Daoy (cell line): Measurements from ENCODE around the gene BRD2. TPM values are rescaled to one million over a fixed set of nuclear protein-coding genes. Genes with fewer than 3 reads are reported as not detected.

Experiments
- DNase-seq: peaks from one replicate; pipeline ENCODE4 v3.0.0-alpha.2; 2015; ENCODE audit warnings: low read depth
- total RNA-seq: library from RNA; depleted of rRNA; stranded (reverse); fragments of >200 nt; shearing (Covaris generic); gene quantifications from 2 replicates; pipeline ENCODE4 v1.2.3, GENCODE V29; 2014

Gene BRD2
- total RNA-seq, 1 experiment from 2014 or later = 108 TPM

DNA sequence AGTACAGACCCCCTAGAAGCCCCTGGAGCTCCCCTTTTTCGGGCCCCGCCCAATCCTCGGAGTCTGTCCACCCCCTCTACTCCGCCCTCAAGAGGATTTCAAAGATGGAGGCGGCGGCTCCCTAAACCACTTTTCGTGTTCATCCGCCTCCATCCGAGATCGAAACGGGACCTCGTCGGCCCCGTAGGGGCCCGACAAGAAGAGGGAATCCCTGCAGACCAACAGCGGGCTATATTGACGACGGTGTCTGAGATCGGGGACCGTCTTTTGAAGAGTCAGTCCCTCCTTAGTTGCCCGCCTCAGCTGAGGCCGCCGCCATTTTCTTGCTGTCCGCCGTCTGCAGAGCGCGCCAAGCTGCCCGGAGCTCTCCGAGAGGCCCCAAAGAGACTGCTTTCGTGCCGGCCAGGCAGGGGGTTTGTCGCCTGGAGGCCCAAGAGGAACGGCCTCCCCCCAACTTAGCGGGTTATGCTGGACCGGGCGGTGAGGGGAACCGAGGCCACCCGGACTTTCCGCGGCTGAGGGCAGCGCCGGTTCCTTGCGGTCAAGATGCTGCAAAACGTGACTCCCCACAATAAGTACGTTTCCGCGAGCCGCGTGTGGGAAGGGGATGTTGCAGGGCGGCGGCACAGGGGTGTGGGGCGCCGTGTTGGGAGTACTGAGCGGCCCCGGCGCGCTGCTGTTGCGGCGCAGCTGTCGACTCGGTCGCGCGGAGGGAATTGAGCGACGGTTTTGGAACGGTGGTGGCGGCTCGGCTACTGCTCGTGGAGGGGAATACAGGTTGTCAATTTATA, 4.2 kb downstream of the BRD2 start:
- DNase-seq = peak; percentile 44

DNA sequence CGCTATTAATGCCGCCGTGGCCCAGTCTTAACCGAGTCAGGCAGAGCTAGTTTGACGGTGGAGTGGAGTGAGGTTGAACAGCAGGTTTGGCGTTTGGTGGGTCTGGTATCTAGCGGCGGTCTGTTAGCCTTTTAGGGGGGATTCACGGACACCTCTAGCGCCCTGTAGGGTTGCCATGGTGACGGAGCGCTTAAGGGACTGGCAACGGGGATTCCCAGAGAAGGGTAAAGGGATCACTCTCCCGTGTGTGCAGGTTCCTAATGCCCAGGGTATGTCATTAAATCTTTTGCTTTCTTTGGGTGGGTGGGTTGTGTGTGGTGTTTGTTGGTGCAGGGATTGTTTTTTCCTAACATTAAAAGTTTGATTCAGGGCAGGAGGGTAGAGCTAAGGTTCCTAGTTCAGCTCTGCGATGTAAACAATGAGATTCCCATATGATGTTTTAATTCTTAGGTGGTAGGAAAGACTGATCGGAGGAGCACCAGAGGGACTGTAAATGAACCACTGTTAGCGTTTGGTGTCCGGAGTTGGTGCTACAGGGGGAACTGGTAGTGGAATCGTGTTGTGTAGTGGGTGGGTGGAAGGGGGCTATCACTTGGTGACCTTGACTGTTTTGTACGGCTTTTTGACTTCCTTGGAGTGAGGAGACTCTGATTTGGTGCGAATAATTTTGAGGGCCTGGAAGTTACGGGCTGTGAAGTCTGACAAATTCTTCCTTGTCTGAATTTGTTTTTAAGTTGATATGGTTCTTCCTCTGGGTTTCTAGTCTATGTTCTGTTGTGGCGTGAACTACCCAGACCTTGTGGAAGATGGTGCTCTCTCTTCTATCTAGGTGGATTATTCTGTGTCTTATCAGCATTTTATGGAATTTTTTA, 5.0 kb downstream of the BRD2 start:
- DNase-seq = peak; percentile 72

DNA sequence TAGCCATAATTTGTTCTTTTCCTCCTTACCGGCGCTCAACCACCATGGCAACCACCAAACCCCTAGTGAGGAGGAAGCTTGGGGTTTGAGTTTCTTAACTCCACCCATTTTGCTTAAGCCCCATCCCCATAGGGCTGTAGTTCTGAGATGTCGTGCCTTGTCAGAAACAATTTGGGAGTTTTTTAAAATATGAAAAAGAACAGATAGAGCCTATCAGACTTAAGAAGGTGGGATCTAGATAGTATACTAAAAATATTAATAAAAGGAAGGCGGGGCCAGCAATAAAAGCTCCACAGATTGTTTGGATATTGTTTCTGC, 5.6 kb downstream of the BRD2 start:
- peak; percentile 61 for DNase-seq

DNA sequence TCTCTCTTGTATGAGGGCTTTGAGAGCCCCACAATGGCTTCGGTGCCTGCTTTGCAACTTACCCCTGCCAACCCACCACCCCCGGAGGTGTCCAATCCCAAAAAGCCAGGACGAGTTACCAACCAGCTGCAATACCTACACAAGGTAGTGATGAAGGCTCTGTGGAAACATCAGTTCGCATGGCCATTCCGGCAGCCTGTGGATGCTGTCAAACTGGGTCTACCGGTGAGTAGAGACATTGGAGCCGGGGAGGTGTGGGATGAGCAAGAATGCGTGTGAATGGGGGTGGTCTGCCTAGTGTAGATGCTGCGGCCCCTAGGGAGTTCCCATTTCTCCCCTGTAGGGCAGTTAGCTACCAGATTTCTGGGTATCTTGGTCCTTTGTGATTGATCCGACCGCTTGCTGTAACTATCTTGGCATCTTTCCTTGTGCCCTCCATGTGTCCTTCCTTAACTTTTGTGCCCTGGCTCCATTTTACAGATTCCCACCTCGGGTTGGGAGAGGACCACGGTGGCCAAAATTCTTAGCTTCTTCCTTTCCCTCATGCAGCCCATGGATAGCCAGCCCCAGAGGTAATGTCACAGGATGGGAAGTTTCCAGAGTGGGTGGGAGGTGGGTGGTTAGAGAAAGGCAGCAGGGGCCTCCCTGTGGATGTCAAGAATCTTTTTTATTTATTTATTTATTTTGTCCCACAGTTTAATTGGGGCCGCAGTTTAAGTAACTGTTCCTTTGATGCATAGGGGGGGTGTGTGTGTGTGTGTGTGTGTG, 6.3 kb downstream of the BRD2 start:
- no peak for DNase-seq

DNA sequence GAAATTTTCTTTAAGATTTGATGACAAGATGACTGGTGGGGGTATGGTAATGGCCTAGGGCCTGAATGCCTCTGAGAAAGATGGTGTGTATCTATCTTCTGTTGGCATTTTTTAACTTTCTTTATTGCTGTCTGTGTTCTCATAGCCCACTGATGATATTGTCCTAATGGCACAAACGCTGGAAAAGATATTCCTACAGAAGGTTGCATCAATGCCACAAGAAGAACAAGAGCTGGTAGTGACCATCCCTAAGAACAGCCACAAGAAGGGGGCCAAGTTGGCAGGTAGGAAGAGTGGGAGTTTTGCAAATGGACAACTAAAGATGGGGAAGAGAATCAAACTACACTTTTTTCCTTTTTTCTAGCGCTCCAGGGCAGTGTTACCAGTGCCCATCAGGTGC, 7.5 kb downstream of the BRD2 start:
- no peak for DNase-seq

DNA sequence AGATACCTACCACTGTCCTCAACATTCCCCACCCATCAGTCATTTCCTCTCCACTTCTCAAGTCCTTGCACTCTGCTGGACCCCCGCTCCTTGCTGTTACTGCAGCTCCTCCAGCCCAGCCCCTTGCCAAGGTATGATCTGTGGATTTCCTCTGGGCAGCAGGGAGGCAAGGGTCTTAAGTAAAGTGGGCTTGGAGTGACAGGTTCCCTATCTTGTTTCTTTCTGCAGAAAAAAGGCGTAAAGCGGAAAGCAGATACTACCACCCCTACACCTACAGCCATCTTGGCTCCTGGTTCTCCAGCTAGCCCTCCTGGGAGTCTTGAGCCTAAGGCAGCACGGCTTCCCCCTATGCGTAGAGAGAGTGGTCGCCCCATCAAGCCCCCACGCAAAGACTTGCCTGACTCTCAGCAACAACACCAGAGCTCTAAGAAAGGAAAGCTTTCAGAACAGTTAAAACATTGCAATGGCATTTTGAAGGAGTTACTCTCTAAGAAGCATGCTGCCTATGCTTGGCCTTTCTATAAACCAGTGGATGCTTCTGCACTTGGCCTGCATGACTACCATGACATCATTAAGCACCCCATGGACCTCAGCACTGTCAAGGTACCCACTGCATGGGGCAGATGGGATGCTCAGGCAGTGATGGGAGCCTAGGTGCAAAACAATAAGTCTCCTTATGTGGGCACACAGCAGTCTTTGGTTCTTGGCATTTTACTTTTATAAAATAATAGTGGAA, 8.1 kb downstream of the BRD2 start:
- no peak for DNase-seq

DNA sequence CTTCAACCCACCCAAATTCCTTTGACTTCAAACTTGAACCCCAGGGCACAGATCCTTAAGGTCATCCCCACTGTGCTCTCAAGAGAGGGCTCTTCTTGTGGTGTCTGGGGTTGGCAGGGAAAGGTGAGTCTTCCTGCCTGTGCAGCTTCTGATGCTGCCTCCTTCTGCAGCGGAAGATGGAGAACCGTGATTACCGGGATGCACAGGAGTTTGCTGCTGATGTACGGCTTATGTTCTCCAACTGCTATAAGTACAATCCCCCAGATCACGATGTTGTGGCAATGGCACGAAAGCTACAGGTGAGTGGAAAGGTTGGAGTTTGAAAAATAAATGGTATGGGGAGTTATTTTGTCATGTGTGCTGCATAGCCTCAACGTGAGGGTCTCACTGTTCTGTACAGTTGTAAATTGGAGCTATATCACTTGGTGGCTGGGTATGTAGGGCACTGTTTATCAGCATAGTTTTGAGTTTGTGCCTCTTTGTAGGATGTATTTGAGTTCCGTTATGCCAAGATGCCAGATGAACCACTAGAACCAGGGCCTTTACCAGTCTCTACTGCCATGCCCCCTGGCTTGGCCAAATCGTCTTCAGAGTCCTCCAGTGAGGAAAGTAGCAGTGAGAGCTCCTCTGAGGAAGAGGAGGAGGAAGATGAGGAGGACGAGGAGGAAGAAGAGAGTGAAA, 9.0 kb downstream of the BRD2 start:
- no peak for DNase-seq

DNA sequence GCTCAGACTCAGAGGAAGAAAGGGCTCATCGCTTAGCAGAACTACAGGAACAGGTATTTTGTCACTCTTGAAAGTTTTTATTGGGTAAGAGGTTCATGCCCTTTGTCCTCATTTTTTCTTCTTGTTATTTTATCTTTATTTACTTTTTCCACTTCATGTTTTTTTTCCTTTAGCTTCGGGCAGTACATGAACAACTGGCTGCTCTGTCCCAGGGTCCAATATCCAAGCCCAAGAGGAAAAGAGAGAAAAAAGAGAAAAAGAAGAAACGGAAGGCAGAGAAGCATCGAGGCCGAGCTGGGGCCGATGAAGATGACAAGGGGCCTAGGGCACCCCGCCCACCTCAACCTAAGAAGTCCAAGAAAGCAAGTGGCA, 9.5 kb downstream of the BRD2 start:
- DNase-seq = no peak

DNA sequence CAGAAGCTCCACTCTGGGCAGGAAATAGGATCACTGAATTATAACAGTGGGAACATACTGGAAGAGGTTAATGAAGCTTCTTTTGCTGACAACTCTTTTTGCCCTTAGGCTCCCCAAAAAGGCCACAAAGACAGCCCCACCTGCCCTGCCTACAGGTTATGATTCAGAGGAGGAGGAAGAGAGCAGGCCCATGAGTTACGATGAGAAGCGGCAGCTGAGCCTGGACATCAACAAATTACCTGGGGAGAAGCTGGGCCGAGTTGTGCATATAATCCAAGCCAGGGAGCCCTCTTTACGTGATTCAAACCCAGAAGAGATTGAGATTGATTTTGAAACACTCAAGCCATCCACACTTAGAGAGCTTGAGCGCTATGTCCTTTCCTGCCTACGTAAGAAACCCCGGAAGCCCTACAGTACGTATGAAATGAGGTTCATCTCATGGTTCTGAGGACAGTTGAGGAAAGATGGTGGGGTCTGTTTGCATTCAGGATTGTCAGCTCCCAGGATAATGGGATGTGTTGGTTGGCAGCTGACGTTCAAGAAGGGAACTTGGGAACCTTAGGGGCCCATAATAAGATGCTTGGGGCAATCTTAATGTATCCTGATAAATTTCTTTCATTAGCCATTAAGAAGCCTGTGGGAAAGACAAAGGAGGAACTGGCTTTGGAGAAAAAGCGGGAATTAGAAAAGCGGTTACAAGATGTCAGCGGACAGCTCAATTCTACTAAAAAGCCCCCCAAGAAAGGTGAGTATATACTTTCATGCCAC, 11.5 kb downstream of the BRD2 start:
- no peak for DNase-seq

DNA sequence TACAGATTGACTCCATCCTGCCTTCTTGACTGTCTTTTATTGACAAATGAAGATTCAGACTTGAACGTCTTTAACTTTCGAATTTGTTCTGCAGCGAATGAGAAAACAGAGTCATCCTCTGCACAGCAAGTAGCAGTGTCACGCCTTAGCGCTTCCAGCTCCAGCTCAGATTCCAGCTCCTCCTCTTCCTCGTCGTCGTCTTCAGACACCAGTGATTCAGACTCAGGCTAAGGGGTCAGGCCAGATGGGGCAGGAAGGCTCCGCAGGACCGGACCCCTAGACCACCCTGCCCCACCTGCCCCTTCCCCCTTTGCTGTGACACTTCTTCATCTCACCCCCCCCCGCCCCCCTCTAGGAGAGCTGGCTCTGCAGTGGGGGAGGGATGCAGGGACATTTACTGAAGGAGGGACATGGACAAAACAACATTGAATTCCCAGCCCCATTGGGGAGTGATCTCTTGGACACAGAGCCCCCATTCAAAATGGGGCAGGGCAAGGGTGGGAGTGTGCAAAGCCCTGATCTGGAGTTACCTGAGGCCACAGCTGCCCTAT, 12.2 kb downstream of the BRD2 start:
- DNase-seq = no peak

DNA sequence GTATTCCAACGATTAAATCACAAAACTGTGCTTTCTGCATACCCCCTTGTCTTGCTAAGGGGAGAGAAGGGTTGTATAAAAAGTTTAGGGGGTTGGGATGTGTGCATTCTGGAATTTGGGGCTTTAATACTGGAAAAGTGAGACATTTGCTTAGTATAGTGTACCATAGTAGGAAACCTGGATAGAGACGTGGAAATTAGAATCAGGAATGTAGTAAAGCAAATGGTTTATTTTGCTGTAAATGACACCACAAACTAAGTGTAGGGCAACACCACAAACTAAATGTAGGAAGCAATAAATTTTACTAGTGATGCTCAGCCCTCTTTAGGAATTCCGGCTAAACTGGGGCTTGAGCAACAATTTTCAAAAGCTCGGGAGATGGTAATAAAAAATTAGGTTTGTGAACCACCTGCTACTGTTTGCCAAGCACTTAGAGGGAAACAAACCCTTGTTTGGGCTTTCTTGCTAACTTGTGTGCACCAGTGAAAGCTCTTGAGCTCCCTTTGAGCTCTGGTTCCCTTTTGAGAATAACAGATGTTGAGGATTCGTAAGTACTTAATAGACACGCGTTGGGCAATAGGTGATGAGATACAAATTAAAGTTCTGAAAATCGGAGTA, 13.8 kb downstream of the BRD2 start:
- DNase-seq = no peak

DNA sequence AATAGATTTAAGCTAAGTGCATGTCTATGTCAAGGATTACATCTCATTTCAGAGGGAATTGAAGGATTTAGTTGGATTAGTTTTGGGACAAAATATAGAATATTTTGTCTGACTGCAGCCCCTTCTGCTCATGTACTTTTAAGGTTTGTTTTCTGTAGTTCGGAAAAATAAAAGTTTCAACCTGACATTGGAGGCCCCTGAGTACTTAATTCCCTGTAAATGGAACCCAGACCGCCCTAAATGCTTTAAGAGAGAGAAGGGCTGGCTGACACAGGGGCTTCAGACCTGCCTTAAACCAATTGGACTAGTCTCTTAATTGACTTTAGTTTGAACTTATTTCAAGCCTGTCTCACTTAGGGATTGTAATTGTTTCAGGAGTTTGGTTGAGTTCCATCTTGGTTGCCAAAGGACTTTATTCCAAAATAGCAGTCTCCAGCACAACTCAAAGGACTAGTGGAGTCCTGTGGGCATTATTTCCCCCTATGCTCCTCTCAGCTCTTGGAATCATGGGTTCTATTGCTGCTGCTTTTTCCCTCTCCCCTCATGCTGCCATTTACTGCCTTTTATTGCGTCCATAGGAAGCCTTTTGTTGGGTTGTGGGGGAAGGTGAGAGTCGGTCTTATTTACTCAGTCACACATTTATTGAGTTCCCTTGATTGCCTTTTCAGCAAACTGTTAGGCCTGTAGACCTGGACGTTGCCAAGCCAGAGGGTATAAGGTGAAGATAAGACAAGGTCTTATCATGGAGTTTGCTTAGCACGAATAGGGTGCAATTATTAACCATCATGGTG, 14.5 kb downstream of the BRD2 start:
- no peak for DNase-seq

DNA sequence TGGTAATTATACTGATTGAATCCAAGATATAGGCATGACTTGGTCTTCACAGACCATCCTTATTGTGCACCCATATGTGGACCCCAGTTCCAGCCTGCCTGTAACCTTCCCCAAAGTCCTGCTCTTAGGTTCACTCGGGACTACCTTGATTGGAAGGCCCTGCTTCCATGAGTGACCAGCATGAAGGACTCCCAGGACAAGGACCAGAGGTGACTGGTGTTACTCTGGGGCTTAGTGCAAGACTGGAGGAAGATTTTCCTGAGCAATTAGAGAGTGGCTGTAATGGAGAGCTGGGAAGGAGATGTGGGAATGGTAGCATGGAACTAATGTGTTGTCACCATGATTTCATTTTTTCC, 15.1 kb downstream of the BRD2 start:
- DNase-seq = no peak

DNA sequence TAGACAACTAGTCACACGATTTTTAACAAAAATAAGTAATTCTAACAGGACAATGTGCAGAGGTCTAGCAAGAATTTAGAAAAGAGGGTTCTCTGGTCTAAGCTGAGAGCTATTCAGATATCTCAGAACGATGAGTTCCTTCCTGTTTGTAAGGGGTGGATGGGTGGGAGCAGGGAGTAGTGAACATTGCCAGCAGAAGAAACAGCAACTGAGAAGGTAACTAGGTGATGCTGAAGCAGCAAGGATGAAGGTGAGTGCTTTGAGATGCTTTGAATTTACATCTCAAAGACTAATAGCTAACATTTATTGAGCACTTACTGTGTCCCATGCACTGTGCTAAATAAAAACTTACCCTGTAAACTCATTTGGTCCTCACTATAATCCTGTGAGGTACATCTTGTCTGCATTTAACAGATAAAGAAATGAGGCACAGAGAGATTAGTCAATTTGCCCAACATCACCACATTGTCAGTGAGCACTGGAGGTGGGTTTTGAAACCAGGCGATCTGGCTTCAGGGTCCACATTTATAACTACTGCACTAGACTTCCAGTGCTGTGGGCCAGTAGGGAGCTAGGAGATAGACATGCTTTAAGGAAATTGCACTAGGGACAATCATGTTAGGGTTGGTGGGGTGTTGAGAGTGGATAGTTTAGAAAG, 15.7 kb downstream of the BRD2 start:
- DNase-seq = no peak

DNA sequence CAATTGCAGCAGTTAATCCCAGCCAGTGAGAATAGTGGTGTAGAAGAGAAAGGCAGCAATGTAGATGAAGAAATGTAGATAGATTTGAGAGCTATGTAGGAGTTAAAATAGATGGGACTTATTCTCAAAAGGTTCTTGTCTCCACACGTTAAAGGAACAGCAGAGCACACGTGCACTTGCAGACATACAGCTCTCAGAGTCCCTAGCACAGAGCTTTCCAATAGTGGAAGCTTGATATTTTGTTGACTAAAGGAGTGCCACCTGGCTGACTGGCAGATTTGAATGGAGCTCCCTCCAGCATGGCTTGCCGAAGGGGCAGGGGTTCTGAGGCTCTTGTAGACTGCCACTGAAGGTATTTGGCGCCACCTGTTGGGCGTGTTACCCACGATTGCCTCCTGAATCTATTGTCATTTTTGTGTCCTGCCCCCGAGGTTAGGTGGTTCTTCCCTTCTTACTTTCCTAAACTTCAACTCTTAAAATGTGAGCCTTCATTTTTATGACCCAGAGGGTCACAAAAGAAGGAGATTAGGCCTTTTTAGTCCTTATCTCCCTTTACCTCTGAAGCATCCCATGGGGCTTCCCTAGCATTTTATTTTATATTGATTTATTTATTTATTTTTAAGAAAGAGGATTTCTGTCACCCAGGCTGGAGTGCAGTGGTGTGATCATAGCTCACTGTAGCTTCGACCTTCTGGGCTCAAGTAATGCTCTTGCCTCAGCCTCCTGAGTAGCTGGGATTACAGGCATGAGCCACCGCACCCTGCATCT, 16.4 kb downstream of the BRD2 start:
- DNase-seq = peak; percentile 91

DNA sequence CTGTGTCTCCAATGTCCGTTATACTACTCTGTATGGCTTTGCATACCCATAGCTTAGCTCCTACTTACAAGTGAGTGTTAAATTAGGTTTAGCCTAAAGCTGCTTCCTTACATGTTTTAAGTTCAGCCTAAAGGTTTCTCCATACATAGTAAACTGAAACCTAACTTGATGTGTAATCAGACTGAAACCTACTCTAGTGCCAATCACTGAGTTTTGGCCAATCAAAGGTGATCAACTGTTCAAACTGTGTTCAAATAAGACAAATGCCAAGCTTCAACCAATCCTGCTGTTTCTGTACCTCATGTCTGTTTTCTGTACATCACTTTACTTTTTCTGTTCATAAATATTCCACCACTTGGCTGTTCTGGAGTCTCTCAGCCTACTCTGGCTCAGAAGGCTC, 21.0 kb downstream of the BRD2 start:
- no peak for DNase-seq

DNA sequence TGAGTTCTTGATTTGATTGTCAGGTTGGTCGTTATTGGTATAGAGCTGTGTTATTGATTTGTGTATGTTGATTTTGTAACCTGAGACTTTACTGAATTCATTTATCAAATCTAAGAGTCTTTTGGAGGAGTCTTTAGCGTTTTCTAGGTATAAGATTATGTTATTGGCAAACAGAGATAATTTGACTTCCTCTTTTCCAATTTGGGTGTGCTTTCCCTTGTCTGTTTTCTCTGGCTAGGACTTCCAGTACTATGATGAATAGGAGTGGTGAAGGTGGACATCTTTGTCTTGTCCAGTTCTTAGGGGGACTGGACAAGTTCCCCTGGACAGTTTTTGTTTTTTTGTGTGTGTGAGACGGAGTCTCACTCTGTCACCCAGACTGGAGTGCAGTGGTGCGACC, 23.6 kb downstream of the BRD2 start:
- DNase-seq = no peak
